Ammon's horn (tissue), 1 donor: ENCODE data around the gene IMPA2.
"Not testable (repeated sequence)": the region's sequence is repeated elsewhere in the genome, so short reads cannot be mapped to it uniquely, and the experiment has no call there.

Source experiments
- DNase-seq: peaks from one replicate; pipeline ENCODE4 v3.0.0-alpha.2; 2016; ENCODE audit warnings: low spot score

Gene IMPA2

DNA sequence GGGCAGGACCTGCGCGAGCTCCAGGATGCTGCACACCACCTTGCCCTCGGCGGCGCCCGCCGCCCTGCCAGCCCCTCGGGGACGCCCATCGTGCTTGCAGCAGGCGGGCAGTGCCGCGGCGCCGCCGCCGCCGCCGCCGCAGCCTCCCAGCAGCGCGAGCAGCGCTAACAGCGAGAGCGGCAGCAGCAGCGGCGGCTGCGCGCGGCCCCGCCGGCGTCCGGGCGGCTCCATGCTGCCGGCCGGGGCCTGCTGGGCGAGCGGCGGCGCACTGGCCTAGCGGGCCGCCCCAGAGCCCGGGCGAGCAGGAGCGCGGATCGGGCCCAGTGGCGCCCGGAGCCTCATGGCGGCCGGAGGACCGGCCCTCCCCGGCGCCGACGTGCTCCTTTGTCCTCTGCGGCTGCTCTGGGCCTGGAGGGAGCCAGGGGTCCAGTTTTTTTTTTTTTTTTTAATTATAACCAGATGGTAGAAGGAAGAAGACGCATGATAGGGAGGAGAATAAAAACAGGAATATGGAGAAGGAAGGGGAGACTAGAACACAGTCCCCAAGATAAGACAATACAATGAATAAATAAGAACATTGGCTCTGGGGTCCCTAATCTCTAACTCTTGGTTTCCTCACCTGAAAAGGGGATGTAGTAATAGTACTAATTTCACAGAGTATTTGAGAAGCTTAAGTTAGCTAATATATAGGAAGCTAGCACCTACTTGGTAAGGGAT, 95.3 kb downstream of the IMPA2 start:
- DNase-seq: no peak

DNA sequence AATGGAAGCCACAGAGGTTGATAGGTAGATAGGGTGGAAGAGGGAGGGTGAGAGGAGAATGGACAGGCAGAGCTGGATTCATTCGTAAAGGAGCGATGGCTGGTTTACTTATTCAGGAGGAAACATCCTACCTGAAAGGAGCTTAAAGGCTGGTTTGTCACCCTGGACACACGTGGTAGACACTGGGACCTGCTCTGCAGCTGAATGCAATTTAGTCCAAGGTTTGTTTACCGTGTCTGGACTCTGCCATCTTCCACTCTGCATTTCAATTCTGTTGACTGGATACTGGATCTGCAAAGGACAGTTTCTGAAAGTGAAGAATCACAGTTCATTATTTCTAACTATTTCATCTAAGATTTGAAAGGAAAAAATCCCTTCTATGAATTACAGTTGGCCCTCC, 96.7 kb downstream of the IMPA2 start:
- not testable (repeated sequence) for DNase-seq

DNA sequence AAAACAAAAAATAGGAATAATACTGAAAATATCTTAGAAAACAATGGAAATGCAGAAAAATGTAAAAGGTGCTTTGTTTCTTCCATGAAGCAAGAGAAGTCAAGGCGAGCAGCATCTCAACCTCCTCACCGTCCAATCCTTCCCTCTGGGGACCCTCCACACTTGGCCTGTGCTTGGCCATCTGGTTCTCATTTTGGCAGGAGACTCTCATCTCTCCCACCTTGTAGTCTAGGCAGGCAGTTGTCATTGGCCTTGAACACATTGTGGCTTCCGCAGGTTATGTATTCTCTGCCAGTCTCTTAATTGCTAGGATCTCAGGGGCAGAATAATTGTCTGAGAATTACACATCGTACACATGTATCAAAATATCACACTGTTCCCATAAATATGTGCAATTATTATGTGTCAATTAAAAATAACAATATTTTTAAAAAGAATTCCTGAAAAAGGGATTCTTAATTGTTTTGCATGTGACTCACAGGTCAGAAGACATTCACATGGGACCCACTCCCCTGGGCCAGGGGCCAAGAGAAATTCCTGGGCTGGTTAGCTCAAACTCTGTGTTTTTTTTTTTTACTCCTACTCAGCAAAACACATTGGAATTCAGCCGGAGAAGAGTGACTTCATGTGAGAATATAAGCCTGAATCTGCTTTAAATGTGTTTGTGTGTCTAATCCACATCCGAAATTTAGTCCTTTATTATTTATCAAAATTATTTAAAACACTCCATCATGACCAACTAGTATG, 98.4 kb downstream of the IMPA2 start:
- no peak for DNase-seq
